ENCODE data around the gene PNPLA6. TPM values are rescaled to one million over a fixed set of nuclear protein-coding genes. Genes with fewer than 3 reads are reported as not detected.

PNPLA6 gene
- total and polyA plus RNA-seq, 2 of the 8 experiments (the other 6 are each of a cell fraction or from before 2014, with no cell fraction given): 55.1 to 121 TPM

GRCh38 chr19:7562646-7563393 lies 27.3 kb downstream of the PNPLA6 start (continued):
- no peak for TF ChIP-seq CBX8 (IDR thresholded peaks at IDR 0.05; ENCODE audit: borderline replicate concordance, low read depth, low read length)
- TF ChIP-seq CHD7 (IDR thresholded peaks at IDR 0.05; ENCODE audit: insufficient replicate concordance, low read length): no peak

Data from H1 (cell line).